ENCODE measurements around the gene STK11.

The STK11 gene

GRCh38 chr19:1254530-1255185 lies 49.1 kb downstream of the STK11 start:
- DNase-seq (ENCODE audit: insufficient read length, low spot score) (no peak), FAIRE-seq (no peak)
- TF ChIP-seq CTCF (IDR thresholded peaks at IDR 0.05; ENCODE audit: insufficient read depth, missing control alignments): no peak

- no peak for TF ChIP-seq CTCF (IDR thresholded peaks at IDR 0.05; ENCODE audit: insufficient read depth, missing control alignments)
- DNase-seq (ENCODE audit: insufficient read length, low spot score) (no peak), FAIRE-seq (no peak)
Measured at GRCh38 chr19:1255186-1256161, 49.9 kb downstream of the STK11 start.

GRCh38 chr19:1256646-1257474 lies 51.3 kb downstream of the STK11 start:
- no peak for FAIRE-seq
- TF ChIP-seq CTCF (IDR thresholded peaks at IDR 0.05; ENCODE audit: insufficient read depth, missing control alignments): no peak
- no peak for DNase-seq (ENCODE audit: insufficient read length, low spot score)

- DNase-seq (ENCODE audit: insufficient read length, low spot score) (no peak), FAIRE-seq (no peak)
- TF ChIP-seq CTCF (IDR thresholded peaks at IDR 0.05; ENCODE audit: insufficient read depth, missing control alignments): no peak
Measured at GRCh38 chr19:1257475-1258162, 52.0 kb downstream of the STK11 start.

GRCh38 chr19:1258163-1258492 lies 52.5 kb downstream of the STK11 start:
- no peak for FAIRE-seq
- TF ChIP-seq CTCF (IDR thresholded peaks at IDR 0.05; ENCODE audit: insufficient read depth, missing control alignments): no peak
- no peak for DNase-seq (ENCODE audit: insufficient read length, low spot score)

- DNase-seq (ENCODE audit: insufficient read length, low spot score) (no peak), FAIRE-seq (no peak)
- TF ChIP-seq CTCF (IDR thresholded peaks at IDR 0.05; ENCODE audit: insufficient read depth, missing control alignments): no peak
Measured at GRCh38 chr19:1258707-1259205, 53.2 kb downstream of the STK11 start.

Measured in D721Med (cell line).